ENCODE results near the gene YPEL4.

The YPEL4 gene

GRCh38 chr11:57646194-57646798 is 3.4 kb downstream of the YPEL4 start:
- no peak for DNase-seq
- Histone ChIP-seq H3K4me3 (ENCODE audit: low read length) (no peak overlapping the region), H3K27ac (ENCODE audit: low read depth, low read length) (no peak overlapping the region), H3K18ac (ENCODE audit: low read length) (no peak overlapping the region), H3K79me2 (ENCODE audit: control insufficient read depth, insufficient read depth, low read length) (peaks cover 9% of the 10 kb centered on the region), H3K4me2 (ENCODE audit: low read length) (no peak overlapping the region), H2BK5ac (ENCODE audit: low read length) (no peak overlapping the region), H3K23ac (ENCODE audit: low read length) (no peak overlapping the region), H3K4me1 (ENCODE audit: control insufficient read depth, low read depth, low read length) (peaks cover 28% of the 10 kb centered on the region), H3K36me3 (ENCODE audit: control insufficient read depth, insufficient read depth, low read length) (peaks cover 2% of the 10 kb centered on the region), H2AK5ac (ENCODE audit: low read length) (no peak overlapping the region), H3K79me1 (ENCODE audit: low read length) (peaks cover 10% of the 10 kb centered on the region), H3K27me3 (ENCODE audit: insufficient read depth, low read length, poor library complexity) (no peaks in the 10 kb centered on the region), H2BK15ac (replicated peaks; ENCODE audit: low read depth) (no peak overlapping the region), H4K5ac (ENCODE audit: low read length) (no peak overlapping the region), H3K4ac (ENCODE audit: low read depth, low read length) (no peak overlapping the region), H2BK120ac (ENCODE audit: low read depth, low read length) (no peak overlapping the region), H3K56ac (ENCODE audit: low read length) (no peak overlapping the region), H3K9ac (ENCODE audit: low read length) (peak overlapping the region; percentile 3), H4K8ac (ENCODE audit: low read depth, low read length) (no peak overlapping the region)
- no CpG with 5 or more reads among the region's 10 CpGs for WGBS (ENCODE audit: extremely low coverage, insufficient coverage, low lambda C conversion rate)

GRCh38 chr11:57645689-57646085 is 4.0 kb downstream of the YPEL4 start:
- H3K9ac ChIP-seq (ENCODE audit: low read length), result peak overlapping the region; percentile 21
- H3K79me1 ChIP-seq (ENCODE audit: low read length), result peaks cover 13% of the 10 kb centered on the region
- H3K27ac ChIP-seq (ENCODE audit: low read depth, low read length), result no peak overlapping the region
- H3K4me1 ChIP-seq (ENCODE audit: control insufficient read depth, low read depth, low read length), result peaks cover 33% of the 10 kb centered on the region
- peaks cover 2% of the 10 kb centered on the region for H3K36me3 ChIP-seq (ENCODE audit: control insufficient read depth, insufficient read depth, low read length)
- no peak overlapping the region for H3K4me3 ChIP-seq (ENCODE audit: low read length)
- no peak overlapping the region for H2BK5ac ChIP-seq (ENCODE audit: low read length)
- peak; percentile 16 for DNase-seq
- no peak overlapping the region for H2AK5ac ChIP-seq (ENCODE audit: low read length)
- no peak overlapping the region for H3K18ac ChIP-seq (ENCODE audit: low read length)
- WGBS (ENCODE audit: extremely low coverage, insufficient coverage, low lambda C conversion rate), result no CpG with 5 or more reads among the region's 5 CpGs
- peak overlapping the region; percentile 3 for H3K56ac ChIP-seq (ENCODE audit: low read length)
- no peak overlapping the region for H3K4ac ChIP-seq (ENCODE audit: low read depth, low read length)
- H4K8ac ChIP-seq (ENCODE audit: low read depth, low read length), result no peak overlapping the region
- no peaks in the 10 kb centered on the region for H3K27me3 ChIP-seq (ENCODE audit: insufficient read depth, low read length, poor library complexity)
- H2BK120ac ChIP-seq (ENCODE audit: low read depth, low read length), result no peak overlapping the region
- H3K79me2 ChIP-seq (ENCODE audit: control insufficient read depth, insufficient read depth, low read length), result peaks cover 15% of the 10 kb centered on the region
- no peak overlapping the region for H3K4me2 ChIP-seq (ENCODE audit: low read length)
- no peak overlapping the region for H2BK15ac ChIP-seq (replicated peaks; ENCODE audit: low read depth)
- H4K5ac ChIP-seq (ENCODE audit: low read length), result no peak overlapping the region
- no peak overlapping the region for H3K23ac ChIP-seq (ENCODE audit: low read length)

- Histone ChIP-seq H4K8ac (ENCODE audit: low read depth, low read length) (no peak overlapping the region), H2BK15ac (replicated peaks; ENCODE audit: low read depth) (no peak overlapping the region), H3K27me3 (ENCODE audit: insufficient read depth, low read length, poor library complexity) (no peaks in the 10 kb centered on the region), H4K5ac (ENCODE audit: low read length) (no peak overlapping the region), H3K79me1 (ENCODE audit: low read length) (peaks cover 13% of the 10 kb centered on the region), H3K9ac (ENCODE audit: low read length) (peak overlapping the region; percentile 37), H3K23ac (ENCODE audit: low read length) (no peak overlapping the region), H3K4ac (ENCODE audit: low read depth, low read length) (no peak overlapping the region), H2BK5ac (ENCODE audit: low read length) (no peak overlapping the region), H3K4me2 (ENCODE audit: low read length) (no peak overlapping the region), H3K18ac (ENCODE audit: low read length) (no peak overlapping the region), H3K36me3 (ENCODE audit: control insufficient read depth, insufficient read depth, low read length) (peaks cover 2% of the 10 kb centered on the region), H2BK120ac (ENCODE audit: low read depth, low read length) (no peak overlapping the region), H3K4me1 (ENCODE audit: control insufficient read depth, low read depth, low read length) (peaks cover 31% of the 10 kb centered on the region), H3K56ac (ENCODE audit: low read length) (no peak overlapping the region), H3K4me3 (ENCODE audit: low read length) (no peak overlapping the region), H3K27ac (ENCODE audit: low read depth, low read length) (no peak overlapping the region), H2AK5ac (ENCODE audit: low read length) (no peak overlapping the region), H3K79me2 (ENCODE audit: control insufficient read depth, insufficient read depth, low read length) (peaks cover 22% of the 10 kb centered on the region)
- no CpG with 5 or more reads among the region's 17 CpGs for WGBS (ENCODE audit: extremely low coverage, insufficient coverage, low lambda C conversion rate)
- DNase-seq, result peak; percentile 92
These were observed 4.7 kb downstream of the YPEL4 start for GRCh38 chr11:57644748-57645688.

- WGBS (ENCODE audit: extremely low coverage, insufficient coverage, low lambda C conversion rate), result no CpG with 5 or more reads among the region's 3 CpGs
- peak; percentile 53 for DNase-seq
- H3K79me1 ChIP-seq (ENCODE audit: low read length), result peaks cover 16% of the 10 kb centered on the region
These were observed 5.9 kb downstream of the YPEL4 start for GRCh38 chr11:57643802-57644201.

GRCh38 chr11:57641011-57641807 is 8.5 kb downstream of the YPEL4 start:
- Histone ChIP-seq H3K4me1 (ENCODE audit: control insufficient read depth, low read depth, low read length) (peaks cover 25% of the 10 kb centered on the region), H3K18ac (ENCODE audit: low read length) (no peak overlapping the region), H3K23ac (ENCODE audit: low read length) (peak overlapping the region; percentile 2), H3K27ac (ENCODE audit: low read depth, low read length) (peak overlapping the region; percentile 99), H2BK120ac (ENCODE audit: low read depth, low read length) (no peak overlapping the region), H3K36me3 (ENCODE audit: control insufficient read depth, insufficient read depth, low read length) (peaks cover 2% of the 10 kb centered on the region), H3K4ac (ENCODE audit: low read depth, low read length) (no peak overlapping the region), H3K27me3 (ENCODE audit: insufficient read depth, low read length, poor library complexity) (no peaks in the 10 kb centered on the region), H3K79me2 (ENCODE audit: control insufficient read depth, insufficient read depth, low read length) (peaks cover 34% of the 10 kb centered on the region), H3K79me1 (ENCODE audit: low read length) (peaks cover 16% of the 10 kb centered on the region), H3K9ac (ENCODE audit: low read length) (peak overlapping the region; percentile 95), H3K4me3 (ENCODE audit: low read length) (no peak overlapping the region), H4K8ac (ENCODE audit: low read depth, low read length) (no peak overlapping the region), H3K4me2 (ENCODE audit: low read length) (peak overlapping the region; percentile 88), H2AK5ac (ENCODE audit: low read length) (no peak overlapping the region), H3K56ac (ENCODE audit: low read length) (peak overlapping the region; percentile 98), H4K5ac (ENCODE audit: low read length) (no peak overlapping the region), H2BK15ac (replicated peaks; ENCODE audit: low read depth) (no peak overlapping the region), H2BK5ac (ENCODE audit: low read length) (no peak overlapping the region)
- peak; percentile 79 for DNase-seq
- WGBS (ENCODE audit: extremely low coverage, insufficient coverage, low lambda C conversion rate), result no CpG with 5 or more reads among the region's 7 CpGs

More at GRCh38 chr11:57643802-57644201, 5.9 kb downstream of the YPEL4 start:
- H3K56ac ChIP-seq (ENCODE audit: low read length), result no peak overlapping the region
- no peak overlapping the region for H4K8ac ChIP-seq (ENCODE audit: low read depth, low read length)
- no peak overlapping the region for H3K4me2 ChIP-seq (ENCODE audit: low read length)
- H4K5ac ChIP-seq (ENCODE audit: low read length), result no peak overlapping the region
- H2BK15ac ChIP-seq (replicated peaks; ENCODE audit: low read depth), result no peak overlapping the region
- H3K18ac ChIP-seq (ENCODE audit: low read length), result no peak overlapping the region
- H3K23ac ChIP-seq (ENCODE audit: low read length), result no peak overlapping the region
- no peak overlapping the region for H2BK120ac ChIP-seq (ENCODE audit: low read depth, low read length)
- no peak overlapping the region for H2BK5ac ChIP-seq (ENCODE audit: low read length)
- H3K27ac ChIP-seq (ENCODE audit: low read depth, low read length), result no peak overlapping the region
- H3K4me1 ChIP-seq (ENCODE audit: control insufficient read depth, low read depth, low read length), result peaks cover 30% of the 10 kb centered on the region
- no peak overlapping the region for H3K9ac ChIP-seq (ENCODE audit: low read length)
- H3K4me3 ChIP-seq (ENCODE audit: low read length), result no peak overlapping the region
- no peaks in the 10 kb centered on the region for H3K27me3 ChIP-seq (ENCODE audit: insufficient read depth, low read length, poor library complexity)
- H2AK5ac ChIP-seq (ENCODE audit: low read length), result no peak overlapping the region
- H3K4ac ChIP-seq (ENCODE audit: low read depth, low read length), result no peak overlapping the region
- peaks cover 2% of the 10 kb centered on the region for H3K36me3 ChIP-seq (ENCODE audit: control insufficient read depth, insufficient read depth, low read length)
- peaks cover 29% of the 10 kb centered on the region for H3K79me2 ChIP-seq (ENCODE audit: control insufficient read depth, insufficient read depth, low read length)
